ENCODE measurements around the gene KAZN.

DNA sequence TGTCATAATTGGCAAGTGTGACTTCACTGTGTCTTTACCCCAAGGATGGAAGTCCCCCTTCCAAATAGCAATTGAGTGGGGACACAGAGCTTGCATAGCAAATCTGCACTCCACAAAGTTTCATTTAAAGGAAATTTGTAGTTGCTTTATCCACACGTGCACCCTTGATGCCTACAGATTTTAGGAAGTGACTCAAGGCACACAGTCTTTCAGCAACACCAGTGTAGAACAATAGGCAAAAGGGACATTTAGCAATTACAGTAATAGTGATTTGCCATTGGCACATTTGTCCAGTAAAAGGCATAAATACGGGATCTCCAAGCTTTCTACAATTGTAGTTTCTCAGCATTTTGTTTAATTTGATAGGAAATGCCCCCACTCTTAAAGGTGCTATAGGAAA, 43.4 kb upstream of the KAZN start:
- TF ChIP-seq, protein P1, sequence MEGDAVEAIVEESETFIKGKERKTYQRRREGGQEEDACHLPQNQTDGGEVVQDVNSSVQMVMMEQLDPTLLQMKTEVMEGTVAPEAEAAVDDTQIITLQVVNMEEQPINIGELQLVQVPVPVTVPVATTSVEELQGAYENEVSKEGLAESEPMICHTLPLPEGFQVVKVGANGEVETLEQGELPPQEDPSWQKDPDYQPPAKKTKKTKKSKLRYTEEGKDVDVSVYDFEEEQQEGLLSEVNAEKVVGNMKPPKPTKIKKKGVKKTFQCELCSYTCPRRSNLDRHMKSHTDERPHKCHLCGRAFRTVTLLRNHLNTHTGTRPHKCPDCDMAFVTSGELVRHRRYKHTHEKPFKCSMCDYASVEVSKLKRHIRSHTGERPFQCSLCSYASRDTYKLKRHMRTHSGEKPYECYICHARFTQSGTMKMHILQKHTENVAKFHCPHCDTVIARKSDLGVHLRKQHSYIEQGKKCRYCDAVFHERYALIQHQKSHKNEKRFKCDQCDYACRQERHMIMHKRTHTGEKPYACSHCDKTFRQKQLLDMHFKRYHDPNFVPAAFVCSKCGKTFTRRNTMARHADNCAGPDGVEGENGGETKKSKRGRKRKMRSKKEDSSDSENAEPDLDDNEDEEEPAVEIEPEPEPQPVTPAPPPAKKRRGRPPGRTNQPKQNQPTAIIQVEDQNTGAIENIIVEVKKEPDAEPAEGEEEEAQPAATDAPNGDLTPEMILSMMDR (IDR thresholded peaks at IDR 0.05) = no peak
- TF ChIP-seq POLR2A (IDR thresholded peaks at IDR 0.05) = no peak
